Measurements from ENCODE around the gene RPL13. TPM values are rescaled to one million over a fixed set of nuclear protein-coding genes. Genes with fewer than 3 reads are reported as not detected.
A peak's percentile ranks its signal among the peaks of the same experiment; 100 is the strongest.

Gene RPL13
- total and polyA plus RNA-seq, 3 experiments from 2014 or later, result 2,710 to 5,211 (median 2,878) TPM

GRCh38 chr16:89596957-89597649 lies 36.6 kb downstream of the RPL13 start:
- H3K36me3 Mint-ChIP-seq, result no peaks in the 10 kb centered on the region
- CTCF ChIA-PET, result no interaction called here

GRCh38 chr16:89598199-89598598 lies 37.7 kb downstream of the RPL13 start:
- peaks cover 0 to 3% of the 10 kb centered on the region in 2 donors for H3K27me3 Mint-ChIP-seq
- Histone ChIP-seq H3K36me3 (ENCODE audit: insufficient read depth, low read length) (no peaks in the 10 kb centered on the region), H3K9me3 (ENCODE audit: low read length) (no peaks in the 10 kb centered on the region), H3K4me3 (ENCODE audit: low read length) (no peak overlapping the region), H3K4me1 (ENCODE audit: insufficient read depth, low read length) (peaks cover 22% of the 10 kb centered on the region), H3K27me3 (ENCODE audit: insufficient read depth, low read length, poor library complexity, severe bottlenecking) (no peaks in the 10 kb centered on the region), H3K27ac (ENCODE audit: low read depth, low read length) (no peak overlapping the region)
- H3K9me3 Mint-ChIP-seq, result no peaks in the 10 kb centered on the region
- H3K4me1 Mint-ChIP-seq, result peaks cover 29 to 52% (median 34%) of the 10 kb centered on the region in 3 donors
- no peak overlapping the region for H3K27ac Mint-ChIP-seq
- ChIA-PET POLR2A (no interaction called here), CTCF (no interaction called here)
- no peak overlapping the region for H3K4me3 Mint-ChIP-seq
- no peaks in the 10 kb centered on the region for H3K36me3 Mint-ChIP-seq
- no peak for DNase-seq

More at GRCh38 chr16:89596957-89597649, 36.6 kb downstream of the RPL13 start:
- H3K4me3 Mint-ChIP-seq, result no peak overlapping the region
- POLR2A ChIA-PET, result interaction anchor here (1.0 kb wide), 1 partner anchor 276 kb away, joined by 3 read pairs; the partner anchor contains the start of gene TCF25
- Histone ChIP-seq H3K36me3 (ENCODE audit: insufficient read depth, low read length) (no peaks in the 10 kb centered on the region), H3K9me3 (ENCODE audit: low read length) (no peaks in the 10 kb centered on the region), H3K27ac (ENCODE audit: low read depth, low read length) (no peak overlapping the region), H3K4me3 (ENCODE audit: low read length) (no peak overlapping the region), H3K27me3 (ENCODE audit: insufficient read depth, low read length, poor library complexity, severe bottlenecking) (no peaks in the 10 kb centered on the region), H3K4me1 (ENCODE audit: insufficient read depth, low read length) (peaks cover 14% of the 10 kb centered on the region)
- H3K4me1 Mint-ChIP-seq, result peaks cover 20 to 44% (median 23%) of the 10 kb centered on the region in 3 donors
- no peak for DNase-seq
- no peaks in the 10 kb centered on the region for H3K9me3 Mint-ChIP-seq
- H3K27me3 Mint-ChIP-seq, result no peaks in the 10 kb centered on the region
- H3K27ac Mint-ChIP-seq, result peak overlapping the region in 3 of 8 donors; percentile 2 to 32 (median 14)

- H3K4me1 Mint-ChIP-seq, result peaks cover 21 to 41% (median 23%) of the 10 kb centered on the region in 3 donors
- no peaks in the 10 kb centered on the region for H3K36me3 ChIP-seq (ENCODE audit: insufficient read depth, low read length)
- ChIA-PET CTCF (no interaction called here), POLR2A (no interaction called here)
- no peaks in the 10 kb centered on the region for H3K9me3 Mint-ChIP-seq
- H3K36me3 Mint-ChIP-seq, result no peaks in the 10 kb centered on the region
- no peak overlapping the region for H3K4me3 ChIP-seq (ENCODE audit: low read length)
- H3K4me3 Mint-ChIP-seq, result peak overlapping the region in 1 of 7 donors; percentile 53
- peak overlapping the region in 6 of 8 donors; percentile 23 to 89 (median 70) for H3K27ac Mint-ChIP-seq
- H3K9me3 ChIP-seq (ENCODE audit: low read length), result no peaks in the 10 kb centered on the region
- no peaks in the 10 kb centered on the region for H3K27me3 ChIP-seq (ENCODE audit: insufficient read depth, low read length, poor library complexity, severe bottlenecking)
- peak in 3 of 5 donors; percentile 23 to 68 (median 37) for DNase-seq
- peaks cover 0 to 3% of the 10 kb centered on the region in 2 donors for H3K27me3 Mint-ChIP-seq
- no peak overlapping the region for H3K27ac ChIP-seq (ENCODE audit: low read depth, low read length)
- H3K4me1 ChIP-seq (ENCODE audit: insufficient read depth, low read length), result peaks cover 11% of the 10 kb centered on the region
Measured at GRCh38 chr16:89599451-89599858, 39.0 kb downstream of the RPL13 start.

- Mint-ChIP-seq H3K4me1 (peaks cover 21 to 41% (median 23%) of the 10 kb centered on the region in 3 donors), H3K36me3 (no peaks in the 10 kb centered on the region), H3K9me3 (no peaks in the 10 kb centered on the region), H3K4me3 (no peak overlapping the region), H3K27ac (peak overlapping the region in 1 of 8 donors; percentile 77), H3K27me3 (peaks cover 0 to 3% of the 10 kb centered on the region in 2 donors)
- H3K36me3 ChIP-seq (ENCODE audit: insufficient read depth, low read length), result no peaks in the 10 kb centered on the region
- peaks cover 11% of the 10 kb centered on the region for H3K4me1 ChIP-seq (ENCODE audit: insufficient read depth, low read length)
- no peaks in the 10 kb centered on the region for H3K27me3 ChIP-seq (ENCODE audit: insufficient read depth, low read length, poor library complexity, severe bottlenecking)
- no peak for DNase-seq
- ChIA-PET POLR2A (no interaction called here), CTCF (interaction anchor here (0.9 kb wide), 1 partner anchor 101 kb away, joined by 3 read pairs; no protein-coding TSS in a partner anchor)
- H3K27ac ChIP-seq (ENCODE audit: low read depth, low read length), result no peak overlapping the region
- no peaks in the 10 kb centered on the region for H3K9me3 ChIP-seq (ENCODE audit: low read length)
- H3K4me3 ChIP-seq (ENCODE audit: low read length), result no peak overlapping the region
Measured at GRCh38 chr16:89599902-89600301, 39.4 kb downstream of the RPL13 start.

- Mint-ChIP-seq H3K36me3 (no peaks in the 10 kb centered on the region), H3K27me3 (peaks cover 0 to 3% of the 10 kb centered on the region in 2 donors), H3K4me1 (peaks cover 21 to 41% (median 23%) of the 10 kb centered on the region in 3 donors), H3K9me3 (no peaks in the 10 kb centered on the region), H3K4me3 (peak overlapping the region in 1 of 7 donors; percentile 20), H3K27ac (peak overlapping the region in 3 of 8 donors; percentile 5 to 77 (median 48))
- H3K9me3 ChIP-seq (ENCODE audit: low read length), result no peaks in the 10 kb centered on the region
- ChIA-PET POLR2A (interaction anchor here (0.5 kb wide), 1 partner anchor 1672 kb away, joined by 8 read pairs; no protein-coding TSS in a partner anchor), CTCF (interaction anchor here (0.9 to 1.4 kb wide), 2 partner anchors 41 to 100 kb away, joined by 3 to 4 read pairs; no protein-coding TSS in a partner anchor)
- H3K4me3 ChIP-seq (ENCODE audit: low read length), result no peak overlapping the region
- H3K27me3 ChIP-seq (ENCODE audit: insufficient read depth, low read length, poor library complexity, severe bottlenecking), result no peaks in the 10 kb centered on the region
- H3K27ac ChIP-seq (ENCODE audit: low read depth, low read length), result no peak overlapping the region
- H3K4me1 ChIP-seq (ENCODE audit: insufficient read depth, low read length), result peaks cover 11% of the 10 kb centered on the region
- no peak for DNase-seq
- no peaks in the 10 kb centered on the region for H3K36me3 ChIP-seq (ENCODE audit: insufficient read depth, low read length)
Measured at GRCh38 chr16:89600427-89600826, 39.9 kb downstream of the RPL13 start.

GRCh38 chr16:89600956-89601355 lies 40.5 kb downstream of the RPL13 start:
- no peak overlapping the region for H3K4me3 ChIP-seq (ENCODE audit: low read length)
- H3K9me3 Mint-ChIP-seq, result no peaks in the 10 kb centered on the region
- H3K27me3 ChIP-seq (ENCODE audit: insufficient read depth, low read length, poor library complexity, severe bottlenecking), result no peaks in the 10 kb centered on the region
- no peaks in the 10 kb centered on the region for H3K9me3 ChIP-seq (ENCODE audit: low read length)
- H3K36me3 Mint-ChIP-seq, result no peaks in the 10 kb centered on the region
- H3K4me3 Mint-ChIP-seq, result no peak overlapping the region
- peaks cover 0 to 3% of the 10 kb centered on the region in 2 donors for H3K27me3 Mint-ChIP-seq
- ChIA-PET CTCF (interaction anchor here (0.9 to 1.4 kb wide), 2 partner anchors 40 to 99 kb away, joined by 3 to 4 read pairs; no protein-coding TSS in a partner anchor), POLR2A (interaction anchor here (0.5 to 0.6 kb wide), 2 partner anchors 425 to 1672 kb away, joined by 3 to 8 read pairs; no protein-coding TSS in a partner anchor)
- H3K4me1 ChIP-seq (ENCODE audit: insufficient read depth, low read length), result peaks cover 11% of the 10 kb centered on the region
- H3K36me3 ChIP-seq (ENCODE audit: insufficient read depth, low read length), result no peaks in the 10 kb centered on the region
- DNase-seq, result no peak
- H3K27ac Mint-ChIP-seq, result peak overlapping the region in 1 of 8 donors; percentile 38
- H3K27ac ChIP-seq (ENCODE audit: low read depth, low read length), result no peak overlapping the region
- H3K4me1 Mint-ChIP-seq, result peaks cover 18 to 37% (median 18%) of the 10 kb centered on the region in 3 donors

- Mint-ChIP-seq H3K27ac (peak overlapping the region in 1 of 8 donors; percentile 17), H3K27me3 (peaks cover 0 to 3% of the 10 kb centered on the region in 2 donors), H3K36me3 (no peaks in the 10 kb centered on the region), H3K4me1 (peaks cover 18 to 36% (median 18%) of the 10 kb centered on the region in 3 donors), H3K9me3 (no peaks in the 10 kb centered on the region), H3K4me3 (peak overlapping the region in 3 of 7 donors; percentile 33 to 78 (median 72))
- peaks cover 11% of the 10 kb centered on the region for H3K4me1 ChIP-seq (ENCODE audit: insufficient read depth, low read length)
- H3K36me3 ChIP-seq (ENCODE audit: insufficient read depth, low read length), result no peaks in the 10 kb centered on the region
- H3K27ac ChIP-seq (ENCODE audit: low read depth, low read length), result no peak overlapping the region
- ChIA-PET CTCF (interaction anchor here (1.1 kb wide), 1 partner anchor 98 kb away, joined by 4 read pairs; no protein-coding TSS in a partner anchor), POLR2A (interaction anchor here (0.5 kb wide), 1 partner anchor 25 kb away, joined by 10 read pairs; no protein-coding TSS in a partner anchor)
- H3K4me3 ChIP-seq (ENCODE audit: low read length), result no peak overlapping the region
- no peaks in the 10 kb centered on the region for H3K9me3 ChIP-seq (ENCODE audit: low read length)
- no peaks in the 10 kb centered on the region for H3K27me3 ChIP-seq (ENCODE audit: insufficient read depth, low read length, poor library complexity, severe bottlenecking)
- no peak for DNase-seq
Measured at GRCh38 chr16:89601906-89602272, 41.4 kb downstream of the RPL13 start.

Measured in CD8-positive, alpha-beta memory T cell (primary cell).